Measurements from ENCODE around the gene MTMR11.

- no peak for TF ChIP-seq CTCF (IDR thresholded peaks at IDR 0.05)
- TF ChIP-seq PRDM15 (CRISPR knock-in tag; IDR thresholded peaks at IDR 0.05): no peak
- TF ChIP-seq TCF7 (CRISPR knock-in tag; IDR thresholded peaks at IDR 0.05; ENCODE audit: low read depth): no peak
- no peak for TF ChIP-seq JUN (CRISPR knock-in tag; IDR thresholded peaks at IDR 0.05)
- TF ChIP-seq FOXP1 (CRISPR knock-in tag; IDR thresholded peaks at IDR 0.05; ENCODE audit: borderline replicate concordance): no peak
- no peak for TF ChIP-seq MAX (CRISPR knock-in tag; IDR thresholded peaks at IDR 0.05)
Measured at GRCh38 chr1:149916193-149916897, 20.3 kb downstream of the MTMR11 start.
